Osteoblast (primary cell): Measurements from ENCODE around the gene ASTN2. TPM values are rescaled to one million over a fixed set of nuclear protein-coding genes. Genes with fewer than 3 reads are reported as not detected.

ENCODE experiments used
- DNase-seq: peaks from one replicate; pipeline ENCODE4 v3.0.0; 2011; ENCODE audit warnings: low spot score, mixed read lengths; ENCODE audit not compliant: insufficient read length; ENCODE audit errors: missing footprints
- H2AFZ ChIP-seq: 2 replicates; pipeline ENCODE4 v1.6.0; 2011; ENCODE audit warnings: mild to moderate bottlenecking, low read length
- H3K27ac ChIP-seq: 2 replicates; pipeline ENCODE4 v1.5.1; 2011; ENCODE audit warnings: mild to moderate bottlenecking, low read depth, low read length, moderate library complexity
- H3K27me3 ChIP-seq: 2 replicates; pipeline ENCODE4 v1.6.0; 2012; ENCODE audit warnings: mild to moderate bottlenecking, control low read depth, inconsistent platforms, low read length, moderate library complexity; ENCODE audit not compliant: insufficient read depth
- H3K36me3 ChIP-seq: 2 replicates; pipeline ENCODE4 v1.5.1; 2011; ENCODE audit warnings: mild to moderate bottlenecking, low read length, control low read depth, moderate library complexity; ENCODE audit not compliant: insufficient read depth
- H3K4me1 ChIP-seq: 2 replicates; pipeline ENCODE4 v1.5.1; 2011; ENCODE audit warnings: mild to moderate bottlenecking, low read length, control low read depth, moderate library complexity; ENCODE audit not compliant: insufficient read depth
- H3K4me2 ChIP-seq: 2 replicates; pipeline ENCODE4 v1.6.0; 2011; ENCODE audit warnings: mild to moderate bottlenecking, low read length; ENCODE audit not compliant: insufficient read depth
- H3K4me3 ChIP-seq: fragments of 200-600 bp; sonication (generic); 3 replicates; pipeline ENCODE4 v1.5.1; 2012; ENCODE audit warnings: mild to moderate bottlenecking, low read length, inconsistent platforms; ENCODE audit not compliant: insufficient read depth
- H3K79me2 ChIP-seq: 2 replicates; pipeline ENCODE4 v1.6.0; 2012; ENCODE audit warnings: mild to moderate bottlenecking, low read length, control low read depth, inconsistent platforms; ENCODE audit not compliant: insufficient read depth
- H3K9me3 ChIP-seq: 2 replicates; pipeline ENCODE4 v1.5.1; 2011; ENCODE audit warnings: low read depth, low read length, control low read depth
- H4K20me1 ChIP-seq: 2 replicates; pipeline ENCODE4 v1.6.0; 2012; ENCODE audit warnings: mild to moderate bottlenecking, low read length, control low read depth; ENCODE audit not compliant: insufficient read depth
- total RNA-seq: library from RNA; depleted of rRNA; stranded (reverse); fragments of >200 nt; gene quantifications from 2 replicates; pipeline ENCODE4 v1.2.3, GENCODE V29; 2012
- TF ChIP-seq, protein P1 (sequence below): IDR thresholded peaks from 2 replicates; pipeline ENCODE4 v1.5.1; 2011; ENCODE audit warnings: mild to moderate bottlenecking, low read depth, low read length, moderate library complexity; ENCODE audit errors: extremely low read depth

Gene ASTN2
- total RNA-seq, 1 donor: 4.7 TPM

DNA sequence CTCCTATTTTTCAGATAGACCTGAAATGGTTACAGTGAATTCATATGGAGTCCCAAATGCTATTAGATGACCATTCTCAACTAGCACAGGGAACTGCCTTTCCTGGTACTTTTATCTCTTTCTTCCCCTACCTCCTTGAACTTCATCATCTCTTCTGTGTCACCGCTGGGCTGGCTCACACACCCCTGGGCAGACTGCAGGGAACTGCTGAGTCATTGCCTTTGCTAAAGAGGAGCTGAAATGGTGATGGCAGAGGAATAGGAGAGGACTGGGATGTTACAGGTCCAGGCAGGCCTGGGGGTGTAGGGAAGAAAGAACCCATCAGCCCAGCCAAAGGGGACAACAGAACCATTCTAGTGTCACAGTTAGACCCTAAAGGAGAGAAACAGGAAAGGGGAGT is 322.3 kb downstream of the ASTN2 start:
- no peaks in the 10 kb centered on the region for H3K79me2 ChIP-seq
- no peak overlapping the region for H3K4me3 ChIP-seq
- H2AFZ ChIP-seq: no peak overlapping the region
- no peaks in the 10 kb centered on the region for H3K4me1 ChIP-seq
- DNase-seq: no peak
- TF ChIP-seq, protein P1, sequence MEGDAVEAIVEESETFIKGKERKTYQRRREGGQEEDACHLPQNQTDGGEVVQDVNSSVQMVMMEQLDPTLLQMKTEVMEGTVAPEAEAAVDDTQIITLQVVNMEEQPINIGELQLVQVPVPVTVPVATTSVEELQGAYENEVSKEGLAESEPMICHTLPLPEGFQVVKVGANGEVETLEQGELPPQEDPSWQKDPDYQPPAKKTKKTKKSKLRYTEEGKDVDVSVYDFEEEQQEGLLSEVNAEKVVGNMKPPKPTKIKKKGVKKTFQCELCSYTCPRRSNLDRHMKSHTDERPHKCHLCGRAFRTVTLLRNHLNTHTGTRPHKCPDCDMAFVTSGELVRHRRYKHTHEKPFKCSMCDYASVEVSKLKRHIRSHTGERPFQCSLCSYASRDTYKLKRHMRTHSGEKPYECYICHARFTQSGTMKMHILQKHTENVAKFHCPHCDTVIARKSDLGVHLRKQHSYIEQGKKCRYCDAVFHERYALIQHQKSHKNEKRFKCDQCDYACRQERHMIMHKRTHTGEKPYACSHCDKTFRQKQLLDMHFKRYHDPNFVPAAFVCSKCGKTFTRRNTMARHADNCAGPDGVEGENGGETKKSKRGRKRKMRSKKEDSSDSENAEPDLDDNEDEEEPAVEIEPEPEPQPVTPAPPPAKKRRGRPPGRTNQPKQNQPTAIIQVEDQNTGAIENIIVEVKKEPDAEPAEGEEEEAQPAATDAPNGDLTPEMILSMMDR: no peak
- H3K27ac ChIP-seq: no peak overlapping the region
- H3K9me3 ChIP-seq: no peaks in the 10 kb centered on the region
- no peak overlapping the region for H3K4me2 ChIP-seq
- H4K20me1 ChIP-seq: no peaks in the 10 kb centered on the region
- H3K36me3 ChIP-seq: no peaks in the 10 kb centered on the region
- H3K27me3 ChIP-seq: no peaks in the 10 kb centered on the region

DNA sequence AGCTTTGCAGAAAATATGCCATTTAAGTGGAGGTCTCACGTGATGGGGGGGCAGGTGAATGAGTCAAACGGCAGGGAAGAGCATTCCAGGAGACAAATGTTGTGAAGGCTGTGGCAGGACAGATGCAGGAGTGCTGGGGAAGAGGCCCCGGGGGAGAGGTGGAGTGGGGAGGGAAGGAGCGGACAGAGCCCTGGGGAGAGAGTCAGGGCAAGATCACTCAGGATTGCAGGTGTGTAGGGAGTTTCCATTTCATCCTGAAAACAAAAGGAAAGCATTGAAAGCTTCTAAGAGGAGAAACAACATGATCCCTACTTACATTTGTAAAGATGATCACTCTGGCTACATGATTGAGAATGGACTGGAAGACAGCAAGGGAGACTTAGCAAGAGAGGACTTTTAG is 323.3 kb downstream of the ASTN2 start:
- TF ChIP-seq, protein P1: no peak
- no peaks in the 10 kb centered on the region for H3K27me3 ChIP-seq
- no peak for DNase-seq
- H3K4me2 ChIP-seq: no peak overlapping the region
- H3K36me3 ChIP-seq: no peaks in the 10 kb centered on the region
- H2AFZ ChIP-seq: no peak overlapping the region
- H3K9me3 ChIP-seq: no peaks in the 10 kb centered on the region
- no peaks in the 10 kb centered on the region for H4K20me1 ChIP-seq
- H3K4me1 ChIP-seq: no peaks in the 10 kb centered on the region
- H3K4me3 ChIP-seq: no peak overlapping the region
- no peak overlapping the region for H3K27ac ChIP-seq
- no peaks in the 10 kb centered on the region for H3K79me2 ChIP-seq

DNA sequence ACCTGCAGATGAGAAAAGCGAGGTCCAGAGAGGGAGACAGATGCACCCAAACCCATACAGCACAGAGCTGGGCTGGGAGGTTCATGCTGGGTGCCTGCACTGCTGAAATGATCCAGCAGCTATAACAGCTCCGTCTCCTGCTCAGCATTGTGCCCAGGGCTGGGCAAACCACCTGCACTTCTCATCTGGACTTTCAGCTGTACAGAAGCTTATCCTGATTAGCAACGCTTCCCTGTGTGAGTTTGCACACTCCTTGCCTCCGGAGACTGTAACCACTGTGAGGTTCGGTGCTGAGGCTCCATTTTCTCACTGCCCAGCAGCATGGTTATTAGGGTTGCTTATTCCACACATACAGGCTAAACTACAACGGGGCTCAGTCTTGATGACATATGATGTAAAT is 326.1 kb downstream of the ASTN2 start:
- Histone ChIP-seq H4K20me1 (no peaks in the 10 kb centered on the region), H3K36me3 (no peaks in the 10 kb centered on the region), H2AFZ (no peak overlapping the region), H3K4me1 (no peaks in the 10 kb centered on the region), H3K27me3 (no peaks in the 10 kb centered on the region), H3K27ac (no peak overlapping the region), H3K79me2 (no peaks in the 10 kb centered on the region), H3K4me2 (no peak overlapping the region), H3K4me3 (no peak overlapping the region), H3K9me3 (no peaks in the 10 kb centered on the region)
- TF ChIP-seq, protein P1: no peak
- DNase-seq: no peak

DNA sequence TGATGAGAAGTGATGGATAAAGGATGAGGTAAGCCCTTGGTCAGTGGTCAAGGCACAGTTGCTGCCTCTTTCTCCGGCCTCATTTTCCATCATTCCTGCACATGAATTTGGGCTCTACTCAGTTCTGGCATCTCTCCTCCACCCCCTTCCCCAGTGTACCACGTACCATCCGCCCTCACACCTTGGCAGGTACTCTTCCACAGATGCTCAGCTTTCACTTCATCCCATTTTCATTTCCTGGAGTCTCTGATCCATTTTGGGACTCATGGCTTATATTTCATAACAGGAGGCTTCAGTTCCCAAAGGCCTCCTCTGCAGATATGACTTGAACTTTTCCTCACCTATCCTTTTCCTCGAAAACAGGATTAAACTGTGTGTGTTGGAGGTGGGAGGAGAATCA is 326.7 kb downstream of the ASTN2 start:
- Histone ChIP-seq H3K4me2 (no peak overlapping the region), H3K79me2 (no peaks in the 10 kb centered on the region), H3K27ac (no peak overlapping the region), H2AFZ (no peak overlapping the region), H3K4me1 (no peaks in the 10 kb centered on the region), H3K27me3 (no peaks in the 10 kb centered on the region), H3K4me3 (no peak overlapping the region), H3K36me3 (no peaks in the 10 kb centered on the region), H4K20me1 (no peaks in the 10 kb centered on the region), H3K9me3 (no peaks in the 10 kb centered on the region)
- DNase-seq: no peak
- TF ChIP-seq, protein P1: no peak
